Measurements from ENCODE around the gene SERTAD1. TPM values are rescaled to one million over a fixed set of nuclear protein-coding genes. Genes with fewer than 3 reads are reported as not detected.

The SERTAD1 gene
- total and polyA plus RNA-seq, 11 donors: 7.6 to 40.2 (median 11.5) TPM

- no peak overlapping the region for H3K27ac ChIP-seq
- H3K36me3 ChIP-seq: peaks cover 0 to 18% (median 4%) of the 10 kb centered on the region in 9 donors
- DNase-seq (no peak), ATAC-seq (no peak)
- no peaks in the 10 kb centered on the region for H3K9me3 ChIP-seq
- TF ChIP-seq POLR2A (IDR thresholded peaks at IDR 0.05) (no peak), CTCF (IDR thresholded peaks at IDR 0.05) (no peak)
- WGBS, 4 donors: 86 to 89% (median 87%) methylated on average over 28 of the region's 28 CpGs
- H3K4me3 ChIP-seq: no peak overlapping the region
- no peaks in the 10 kb centered on the region for H3K4me1 ChIP-seq
- intact Hi-C loops (cut with DNase I): no loop called here
- no peaks in the 10 kb centered on the region for H3K27me3 ChIP-seq
Measured at GRCh38 chr19:40383668-40384248, 42.0 kb downstream of the SERTAD1 start.

GRCh38 chr19:40381321-40381720 lies 44.5 kb downstream of the SERTAD1 start:
- no peak overlapping the region for H3K4me3 ChIP-seq
- intact Hi-C loops (cut with DNase I): no loop called here
- TF ChIP-seq CTCF (IDR thresholded peaks at IDR 0.05): no peak
- TF ChIP-seq POLR2A (IDR thresholded peaks at IDR 0.05): no peak
- no peak for ATAC-seq
- DNase-seq: no peak
- no peaks in the 10 kb centered on the region for H3K27me3 ChIP-seq
- H3K4me1 ChIP-seq: no peaks in the 10 kb centered on the region
- H3K9me3 ChIP-seq: no peaks in the 10 kb centered on the region
- H3K27ac ChIP-seq: no peak overlapping the region
- H3K36me3 ChIP-seq: peaks cover 0 to 35% (median 20%) of the 10 kb centered on the region in 9 donors
- WGBS, 4 donors: 72 to 86% (median 80%) methylated on average over 3 of the region's 3 CpGs

- Histone ChIP-seq H3K36me3 (peaks cover 0 to 42% (median 27%) of the 10 kb centered on the region in 9 donors), H3K27ac (no peak overlapping the region), H3K4me3 (no peak overlapping the region), H3K4me1 (no peaks in the 10 kb centered on the region), H3K9me3 (no peaks in the 10 kb centered on the region), H3K27me3 (no peaks in the 10 kb centered on the region)
- WGBS, 4 donors: 88 to 91% (median 90%) methylated on average over 21 to 37 of the region's 37 CpGs
- TF ChIP-seq CTCF (IDR thresholded peaks at IDR 0.05) (no peak), POLR2A (IDR thresholded peaks at IDR 0.05) (no peak)
- DNase-seq (no peak), ATAC-seq (no peak)
- intact Hi-C loops (cut with DNase I): no loop called here
Measured at GRCh38 chr19:40380199-40381037, 45.4 kb downstream of the SERTAD1 start.

- no peak for DNase-seq
- intact Hi-C loops (cut with DNase I): no loop called here
- TF ChIP-seq CTCF (IDR thresholded peaks at IDR 0.05) (no peak), POLR2A (IDR thresholded peaks at IDR 0.05) (no peak)
- Histone ChIP-seq H3K27ac (no peak overlapping the region), H3K36me3 (peaks cover 0 to 48% (median 34%) of the 10 kb centered on the region in 9 donors), H3K9me3 (no peaks in the 10 kb centered on the region), H3K27me3 (no peaks in the 10 kb centered on the region), H3K4me3 (no peak overlapping the region), H3K4me1 (no peaks in the 10 kb centered on the region)
- ATAC-seq: no peak
- 82 to 87% (median 84%) methylated on average over 9 to 11 of the region's 11 CpGs for WGBS, 4 donors
Measured at GRCh38 chr19:40379446-40380198, 46.2 kb downstream of the SERTAD1 start.

All from heart left ventricle (tissue), 16 donors.